NK-92 (cell line): ENCODE results near the gene RWDD3.

ENCODE experiments used
- DNase-seq: peaks from one replicate; lab custom pipeline; 2025; ENCODE audit not compliant: unreplicated experiment; lab: John Stamatoyannopoulos, UW

RWDD3 gene, protein sequence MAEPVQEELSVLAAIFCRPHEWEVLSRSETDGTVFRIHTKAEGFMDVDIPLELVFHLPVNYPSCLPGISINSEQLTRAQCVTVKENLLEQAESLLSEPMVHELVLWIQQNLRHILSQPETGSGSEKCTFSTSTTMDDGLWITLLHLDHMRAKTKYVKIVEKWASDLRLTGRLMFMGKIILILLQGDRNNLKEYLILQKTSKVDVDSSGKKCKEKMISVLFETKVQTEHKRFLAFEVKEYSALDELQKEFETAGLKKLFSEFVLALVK

DNA sequence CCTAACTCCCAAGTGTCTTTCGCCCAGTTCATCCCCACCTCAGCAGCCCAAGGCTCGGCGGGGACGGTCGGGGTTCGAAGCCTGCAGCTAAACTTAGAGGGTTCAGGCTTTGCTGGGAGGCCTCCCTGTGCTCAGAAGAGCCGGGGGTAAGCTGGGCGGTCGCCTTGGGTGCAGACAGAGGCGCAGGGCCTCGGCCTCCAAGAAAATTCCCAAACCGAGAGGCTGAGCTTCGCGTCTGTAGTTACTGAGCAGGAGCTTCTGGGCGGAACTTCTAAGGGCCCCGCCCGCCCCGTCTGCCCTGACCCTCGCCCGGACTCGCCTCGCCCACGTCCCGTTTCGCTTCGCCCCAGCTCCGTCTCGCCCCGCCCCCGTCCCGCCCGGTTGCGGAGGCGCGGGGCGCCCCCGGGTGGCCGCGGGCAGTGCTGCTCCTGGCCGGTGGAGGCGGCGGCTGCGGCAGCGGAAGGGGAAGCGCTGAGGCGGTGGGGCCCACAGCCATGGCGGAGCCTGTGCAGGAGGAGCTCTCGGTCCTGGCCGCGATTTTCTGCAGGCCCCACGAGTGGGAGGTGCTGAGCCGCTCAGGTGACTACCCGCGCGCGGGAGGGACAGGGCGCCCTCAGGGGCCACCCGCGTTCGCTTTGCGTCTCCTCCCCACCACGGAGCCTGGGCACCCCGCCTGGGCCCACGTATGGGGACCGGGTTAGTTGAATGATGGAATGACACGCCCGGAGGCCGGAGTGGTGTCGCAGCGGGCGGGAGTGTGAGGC, at the start of gene RWDD3:
TSS of gene RWDD3 (plus strand) at position 474 of the 764 bp plus-strand sequence. CDS start at position 495, 21 bp downstream.
- DNase-seq, result peak; percentile 12

DNA sequence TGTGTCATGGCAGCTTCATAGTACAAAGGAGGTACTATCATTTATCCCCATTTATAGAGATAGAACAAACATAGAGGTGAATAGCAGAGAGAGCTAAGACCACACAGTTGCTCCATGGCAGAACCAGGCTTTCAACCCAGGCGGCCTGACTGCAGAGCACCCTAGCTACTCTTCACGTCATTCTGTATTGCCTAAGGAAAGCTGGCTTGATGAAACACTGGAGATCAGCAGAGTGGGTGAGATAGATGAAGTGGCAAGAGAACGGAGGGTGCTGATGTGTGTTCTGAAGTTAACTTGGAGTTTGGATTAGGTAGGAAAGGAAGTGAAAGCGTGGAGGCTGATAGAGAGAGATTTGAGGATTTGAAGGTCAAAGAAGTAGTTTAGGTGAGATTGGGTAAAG, 47.9 kb upstream of the RWDD3 start:
- DNase-seq, result no peak

DNA sequence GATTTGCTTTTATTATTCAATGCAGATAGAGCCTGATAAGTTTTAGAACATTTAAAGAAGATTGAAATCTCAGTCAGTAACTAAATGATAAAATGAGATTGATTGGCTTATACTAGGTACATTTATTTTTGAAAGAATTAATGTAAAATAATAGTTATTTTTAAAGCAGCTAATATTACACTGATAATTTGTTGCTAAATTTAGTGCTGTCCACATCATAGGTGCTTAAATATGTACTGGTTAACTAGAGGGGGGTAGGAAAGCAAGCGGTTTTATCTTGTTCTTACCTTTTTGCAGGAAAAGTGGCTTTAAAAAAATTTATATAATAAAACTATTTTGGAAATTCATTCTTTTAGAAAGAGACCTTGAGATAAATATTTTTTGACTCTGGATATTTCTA, 40.4 kb upstream of the RWDD3 start:
- no peak for DNase-seq

GRCh38 chr1:95195046-95195445, 39.0 kb upstream of the RWDD3 start:
- no peak for DNase-seq

GRCh38 chr1:95196017-95196416, 38.0 kb upstream of the RWDD3 start:
- no peak for DNase-seq

DNA sequence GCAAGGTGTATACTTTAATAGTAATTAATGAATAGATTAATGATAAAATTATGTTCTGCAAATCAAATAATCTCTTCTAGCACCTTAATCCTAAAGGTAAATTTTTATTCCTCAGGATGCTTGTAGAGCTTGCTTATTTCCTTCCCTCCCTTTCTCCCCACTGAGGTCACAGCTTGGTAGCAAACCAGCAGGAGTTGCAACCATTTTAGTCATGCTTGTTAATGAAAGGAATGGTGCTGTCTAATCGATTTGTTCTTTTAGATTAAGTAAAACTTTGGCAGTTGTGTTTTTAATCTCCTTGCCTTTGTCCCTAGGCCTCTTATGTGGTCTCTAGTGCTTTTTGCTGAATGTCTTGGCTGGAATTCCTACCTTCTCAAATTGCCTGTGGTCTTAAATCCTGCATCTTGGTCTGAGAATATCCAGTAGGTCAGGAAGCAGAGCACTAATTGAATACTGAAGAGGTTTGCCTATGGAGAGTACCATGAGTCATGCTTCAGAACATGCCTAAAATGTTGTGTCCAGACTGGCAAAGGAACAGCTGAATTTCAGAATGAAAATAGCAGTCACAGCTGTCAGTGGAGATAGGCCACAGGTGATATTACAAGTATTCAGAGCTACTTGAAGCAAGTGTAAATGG, 36.3 kb upstream of the RWDD3 start:
- no peak for DNase-seq

DNA sequence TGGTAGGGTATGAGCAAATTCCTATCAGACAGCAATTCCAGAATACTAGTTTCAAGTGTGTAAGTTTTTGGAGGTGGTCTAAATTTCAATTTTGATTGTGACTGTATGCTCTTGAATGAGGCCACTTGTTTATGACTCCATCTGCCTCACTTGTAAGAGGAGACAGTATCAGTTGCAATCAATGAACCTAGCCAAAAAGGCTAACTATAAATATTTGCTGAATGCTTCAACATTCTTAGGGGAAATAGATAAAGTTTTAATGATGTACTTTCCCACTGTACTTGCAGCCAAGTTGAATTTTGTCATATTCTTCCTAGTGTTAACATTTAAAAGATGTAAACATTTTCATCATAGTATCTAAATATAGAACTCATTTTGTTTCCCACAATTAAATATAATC, 32.1 kb upstream of the RWDD3 start:
- no peak for DNase-seq

DNA sequence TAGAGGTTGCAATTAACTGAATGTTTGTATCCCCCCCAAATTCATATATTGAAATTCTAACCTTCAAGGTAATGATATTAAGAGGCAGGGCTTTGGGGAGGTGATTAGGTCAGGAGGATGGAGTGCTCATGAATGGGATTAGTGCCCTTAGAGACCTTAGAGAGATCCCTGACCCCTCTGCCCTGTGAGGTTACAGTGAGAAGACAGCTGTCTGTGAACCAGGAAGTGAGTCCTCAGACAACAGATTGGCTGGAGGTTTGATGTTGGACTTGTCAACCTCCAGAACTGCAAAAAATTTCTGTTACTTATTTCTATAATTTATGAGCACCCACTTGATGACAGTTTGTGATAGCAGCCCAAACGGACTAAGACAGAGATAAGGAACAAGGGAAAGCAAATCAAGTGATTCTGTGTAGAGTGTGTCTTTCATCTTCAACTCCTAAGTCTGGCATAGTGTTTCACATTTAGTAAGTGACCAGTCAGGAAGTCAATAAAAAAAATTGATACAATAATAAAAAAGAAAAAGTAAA, 30.0 kb upstream of the RWDD3 start:
- DNase-seq, result no peak

GRCh38 chr1:95206514-95206913, 27.5 kb upstream of the RWDD3 start:
- DNase-seq, result no peak

- DNase-seq, result no peak
These were observed 26.6 kb upstream of the RWDD3 start for GRCh38 chr1:95207223-95207935.

GRCh38 chr1:95208876-95209275, 25.1 kb upstream of the RWDD3 start:
- no peak for DNase-seq

DNA sequence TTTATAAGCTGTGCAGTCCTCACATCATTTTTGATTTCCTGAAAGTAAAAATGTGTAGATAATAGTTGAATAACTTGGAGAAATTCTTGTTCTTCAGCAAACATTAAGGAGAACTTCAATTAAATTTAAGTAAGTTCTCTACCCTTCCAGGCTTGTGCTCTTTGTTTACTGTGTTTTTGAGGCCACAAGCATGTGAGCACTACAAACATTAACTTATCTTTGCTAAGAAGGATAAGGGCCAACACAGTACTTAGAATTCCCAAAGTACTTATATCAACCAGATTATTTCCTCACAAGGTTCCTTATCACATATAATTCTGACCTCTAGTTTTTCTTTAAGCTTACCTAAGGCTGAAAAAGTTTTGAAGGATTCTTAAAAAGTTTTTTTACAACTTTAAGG, 24.7 kb upstream of the RWDD3 start:
- no peak for DNase-seq

DNA sequence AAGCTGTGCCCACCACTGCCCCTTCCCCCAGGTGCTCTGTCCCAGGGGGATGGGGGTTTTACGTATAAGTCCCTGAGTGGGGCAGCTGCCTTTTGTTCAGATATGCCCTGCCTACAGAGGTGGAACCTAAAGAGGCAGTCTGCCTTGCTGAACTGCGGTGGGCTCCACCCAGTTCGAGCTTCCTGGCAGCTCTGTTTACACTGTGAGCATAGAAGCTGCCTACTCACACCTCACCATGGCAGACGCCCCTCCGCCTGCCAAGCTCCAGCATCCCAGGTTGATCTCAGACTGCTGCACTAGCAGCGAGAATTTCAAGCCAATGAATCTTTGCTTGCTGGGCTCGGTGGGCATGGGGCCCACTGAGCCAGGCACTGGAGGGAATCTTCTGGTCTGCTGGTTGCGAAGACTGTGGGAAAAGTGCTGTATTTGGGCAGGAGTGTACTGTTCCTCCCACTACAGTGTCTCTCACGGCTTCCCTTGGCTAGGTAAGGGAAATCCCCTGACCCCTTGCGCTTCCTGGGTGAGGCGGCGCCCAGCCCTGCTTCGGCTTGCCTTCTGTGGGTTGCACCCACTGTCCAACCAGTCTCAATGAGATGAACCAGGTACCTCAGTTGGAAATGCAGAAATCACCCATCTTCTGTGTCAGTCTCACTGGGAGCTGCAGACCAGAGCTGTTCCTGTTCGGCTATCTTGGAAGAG, 17.6 kb upstream of the RWDD3 start:
- DNase-seq, result no peak

DNA sequence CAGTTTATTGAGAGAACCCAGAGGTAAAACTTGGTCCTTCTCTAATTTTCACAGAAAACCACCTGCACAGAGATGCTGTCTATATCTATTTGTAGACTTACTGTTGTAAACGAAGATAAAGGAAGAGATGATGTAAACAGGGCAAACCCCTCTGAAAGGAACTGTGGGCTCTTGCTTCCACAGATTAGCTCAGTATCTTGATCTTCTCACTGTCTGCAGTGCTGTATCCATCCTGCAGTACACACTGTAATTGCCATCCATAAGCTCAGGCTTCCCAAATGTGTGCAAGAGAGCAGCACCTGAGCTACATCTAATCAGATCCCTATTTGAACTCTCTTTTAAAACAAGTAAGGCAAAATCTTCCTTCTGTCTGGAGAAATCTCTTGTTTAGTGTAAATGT, 16.6 kb upstream of the RWDD3 start:
- no peak for DNase-seq

DNA sequence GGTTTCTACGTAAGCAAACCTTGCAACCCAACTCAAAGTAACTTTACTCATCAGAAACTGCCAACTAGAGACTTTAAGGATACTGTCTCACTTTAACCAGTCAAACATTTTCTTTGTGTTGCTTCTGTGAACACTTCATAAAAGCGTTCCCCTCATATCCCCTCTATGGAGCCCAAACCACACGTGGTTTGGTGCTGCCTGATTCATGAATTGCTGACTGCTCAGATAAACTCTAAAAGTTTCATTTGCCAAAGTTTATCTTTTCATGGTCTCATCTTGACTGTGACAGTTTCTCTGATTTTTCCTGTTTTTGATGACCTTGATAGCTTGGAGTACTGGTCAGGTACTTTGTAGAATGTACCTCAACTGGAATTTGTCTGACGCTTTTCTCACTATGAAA, 14.6 kb upstream of the RWDD3 start:
- DNase-seq, result no peak

- DNase-seq, result no peak
These were observed 12.7 kb upstream of the RWDD3 start for GRCh38 chr1:95221306-95221705.

DNA sequence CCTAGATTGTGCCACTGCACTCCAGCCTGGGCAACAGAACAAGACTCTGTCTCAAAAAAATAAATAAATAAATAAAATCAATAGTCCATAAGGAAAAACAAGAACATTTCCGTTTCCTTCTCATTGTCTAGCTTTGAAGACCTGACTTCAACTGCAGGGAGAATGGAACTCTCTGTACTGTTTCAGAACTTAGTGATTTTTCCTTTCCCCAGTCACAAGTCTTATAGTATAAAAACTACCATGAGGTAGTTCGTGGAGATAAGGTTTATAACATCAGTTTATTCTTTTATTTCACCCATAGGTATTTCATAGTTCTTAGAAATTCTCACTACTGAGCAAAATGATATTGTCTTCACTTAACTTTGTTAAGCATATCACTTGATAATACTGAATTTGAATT, 11.4 kb upstream of the RWDD3 start:
- no peak for DNase-seq

DNA sequence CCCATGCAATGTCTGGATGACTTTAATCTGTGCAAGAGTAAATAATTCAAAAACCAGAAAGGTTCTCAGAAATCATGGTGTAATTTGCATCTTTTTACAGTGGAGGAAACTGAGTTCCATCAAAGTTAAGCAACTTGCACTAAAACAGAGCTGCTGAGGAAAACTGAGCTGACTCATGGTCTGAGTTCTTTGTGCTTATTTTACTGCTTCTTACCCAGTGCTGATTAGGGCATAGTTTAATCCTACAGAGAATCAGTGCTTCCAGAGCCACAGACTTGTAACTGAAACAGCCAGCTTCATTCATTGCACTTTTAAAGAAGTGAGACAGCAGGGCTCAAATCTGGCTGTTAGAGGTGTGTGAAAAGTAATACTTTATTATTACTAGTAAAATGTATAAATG, 10.9 kb upstream of the RWDD3 start:
- DNase-seq, result no peak

GRCh38 chr1:95226781-95227660, 7.0 kb upstream of the RWDD3 start:
- no peak for DNase-seq

GRCh38 chr1:95229037-95229436, 5.0 kb upstream of the RWDD3 start:
- no peak for DNase-seq
